Urothelium cell line (cell line): ENCODE data around the gene MKRN1.
"Not testable (repeated sequence)": the region's sequence is repeated elsewhere in the genome, so short reads cannot be mapped to it uniquely, and the experiment has no call there.

Experiments used
- DNase-seq: peaks from one replicate; pipeline ENCODE4 v3.0.0; 2011; ENCODE audit warnings: low spot score, mixed read lengths
- FAIRE-seq: peaks from 2 replicates; lab custom pipeline; 2011; peaks lifted over from hg19 to GRCh38; lab: Jason Lieb, UNC

MKRN1 gene

GRCh38 chr7:140485500-140486265, 6.4 kb upstream of the MKRN1 start:
- no peak for FAIRE-seq

GRCh38 chr7:140484951-140485499, 5.7 kb upstream of the MKRN1 start:
- DNase-seq (no peak), FAIRE-seq (no peak)

More at GRCh38 chr7:140485500-140486265, 6.4 kb upstream of the MKRN1 start:
- no peak for DNase-seq

- FAIRE-seq (no peak), DNase-seq (no peak)
These were observed 5.2 kb upstream of the MKRN1 start for GRCh38 chr7:140484479-140484878.

- FAIRE-seq: no peak
These were observed 407 bp upstream of the MKRN1 start for GRCh38 chr7:140479739-140480084.

GRCh38 chr7:140478246-140479061, 851 bp downstream of the MKRN1 start:
- DNase-seq: peak; percentile 39
- FAIRE-seq: no peak

More at GRCh38 chr7:140479739-140480084, 407 bp upstream of the MKRN1 start:
- DNase-seq: peak; percentile 4

GRCh38 chr7:140476698-140477261, 2.5 kb downstream of the MKRN1 start:
- FAIRE-seq (no peak), DNase-seq (no peak)

GRCh38 chr7:140475747-140476333, 3.5 kb downstream of the MKRN1 start:
- DNase-seq (peak; percentile 27), FAIRE-seq (no peak)

GRCh38 chr7:140463111-140463510, 16.2 kb downstream of the MKRN1 start:
- DNase-seq (no peak), FAIRE-seq (no peak)

- FAIRE-seq (no peak), DNase-seq (no peak)
These were observed 20.4 kb downstream of the MKRN1 start for GRCh38 chr7:140458916-140459315.

- DNase-seq (no peak), FAIRE-seq (no peak)
These were observed 21.1 kb downstream of the MKRN1 start for GRCh38 chr7:140458201-140458600.

- FAIRE-seq: no peak
- DNase-seq: no peak
These were observed 22.7 kb downstream of the MKRN1 start for GRCh38 chr7:140456551-140457051.

- no peak for DNase-seq
- no peak for FAIRE-seq
These were observed 23.6 kb downstream of the MKRN1 start for GRCh38 chr7:140455743-140456142.

GRCh38 chr7:140454657-140455015, 24.7 kb downstream of the MKRN1 start:
- FAIRE-seq (no peak), DNase-seq (no peak)

- FAIRE-seq, DNase-seq: not testable (repeated sequence)
These were observed 25.3 kb downstream of the MKRN1 start for GRCh38 chr7:140453785-140454656.

- DNase-seq (no peak), FAIRE-seq (no peak)
These were observed 26.0 kb downstream of the MKRN1 start for GRCh38 chr7:140453273-140453672.

GRCh38 chr7:140451716-140452115, 27.6 kb downstream of the MKRN1 start:
- FAIRE-seq (no peak), DNase-seq (no peak)

- no peak for DNase-seq
- no peak for FAIRE-seq
These were observed 30.4 kb downstream of the MKRN1 start for GRCh38 chr7:140448781-140449480.

- no peak for FAIRE-seq
- DNase-seq: no peak
These were observed 31.5 kb downstream of the MKRN1 start for GRCh38 chr7:140447841-140448240.

- no peak for FAIRE-seq
- DNase-seq: no peak
These were observed 32.8 kb downstream of the MKRN1 start for GRCh38 chr7:140446467-140446866.
